ENCODE measurements around the gene FAM171A2.

DNA sequence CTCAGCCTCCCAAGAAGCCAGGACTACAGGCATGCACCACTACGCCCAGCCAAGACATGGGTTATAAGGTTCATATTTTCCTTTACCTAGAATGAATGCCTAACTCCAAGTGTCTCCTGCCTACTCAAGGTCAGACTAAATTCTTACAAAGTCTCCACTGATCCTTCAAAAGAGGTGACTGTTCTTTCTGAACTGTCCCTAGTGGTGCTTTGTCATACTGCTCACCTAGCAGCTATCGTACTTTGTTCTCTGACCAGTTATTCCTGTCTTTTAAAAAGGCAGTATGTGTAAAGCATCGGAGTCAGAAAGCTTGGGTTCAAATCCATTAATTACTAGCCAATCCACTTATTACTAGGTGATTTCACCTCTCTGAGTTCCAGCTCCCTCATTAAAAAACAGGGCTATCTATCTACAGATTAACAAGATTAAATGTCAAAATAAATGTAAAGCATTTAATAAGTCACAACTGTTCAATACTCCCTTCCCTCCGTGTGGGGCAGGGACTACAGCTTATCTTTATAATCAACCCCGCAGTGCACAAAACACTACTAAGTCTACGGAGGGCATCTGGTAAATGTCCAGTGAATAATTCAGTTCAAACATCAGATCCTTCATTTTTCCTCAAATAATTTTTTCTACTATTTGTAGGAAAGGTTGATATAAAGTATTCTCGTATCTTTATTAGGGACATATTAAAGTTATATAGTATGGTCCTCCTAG lies 45.8 kb upstream of the FAM171A2 start:
- TF ChIP-seq POLR2A (IDR thresholded peaks at IDR 0.05) (no peak), CTCF (IDR thresholded peaks at IDR 0.05) (peak in 2 of 6 experiments; percentile 2 to 7)

Data from Peyer's patch (tissue), 4 donors.